ENCODE measurements around the gene PRDX5. TPM values are rescaled to one million over a fixed set of nuclear protein-coding genes. Genes with fewer than 3 reads are reported as not detected.

Gene PRDX5
- total and polyA plus RNA-seq, 3 donors from 2014 or later, result 189 to 287 (median 271) TPM

- 89 to 93% methylated on average over 11 of the region's 11 CpGs for WGBS, 2 donors
- Histone ChIP-seq H3K9me3 (no peaks in the 10 kb centered on the region), H3K4me3 (no peak overlapping the region), H3K36me3 (ENCODE audit: low read depth, missing control alignments) (no peaks in the 10 kb centered on the region), H3K27ac (no peak overlapping the region), H3K27me3 (no peaks in the 10 kb centered on the region), H3K4me1 (peaks cover 10% of the 10 kb centered on the region)
- intact Hi-C loops (cut with DNase I; ENCODE audit: low total_unique reads), result no loop called here
- no peak for DNase-seq
- TF ChIP-seq CTCF (IDR thresholded peaks at IDR 0.05) (no peak), POLR2A (IDR thresholded peaks at IDR 0.05) (no peak)
Measured at GRCh38 chr11:64324692-64325469, 7.0 kb downstream of the PRDX5 start.

GRCh38 chr11:64327375-64327774, 9.5 kb downstream of the PRDX5 start:
- H3K4me1 ChIP-seq, result peaks cover 17% of the 10 kb centered on the region
- DNase-seq, result no peak
- WGBS, 2 donors, result 96% methylated on average over 2 of the region's 2 CpGs
- no peaks in the 10 kb centered on the region for H3K36me3 ChIP-seq (ENCODE audit: low read depth, missing control alignments)
- H3K4me3 ChIP-seq, result no peak overlapping the region
- no peaks in the 10 kb centered on the region for H3K9me3 ChIP-seq
- H3K27me3 ChIP-seq, result no peaks in the 10 kb centered on the region
- no peak overlapping the region for H3K27ac ChIP-seq
- no peak for TF ChIP-seq POLR2A (IDR thresholded peaks at IDR 0.05)
- no peak for TF ChIP-seq CTCF (IDR thresholded peaks at IDR 0.05)
- intact Hi-C loops (cut with DNase I; ENCODE audit: low total_unique reads), result no loop called here

- Histone ChIP-seq H3K9me3 (no peaks in the 10 kb centered on the region), H3K27me3 (no peaks in the 10 kb centered on the region), H3K36me3 (ENCODE audit: low read depth, missing control alignments) (no peaks in the 10 kb centered on the region), H3K27ac (no peak overlapping the region), H3K4me3 (no peak overlapping the region), H3K4me1 (peaks cover 17% of the 10 kb centered on the region)
- no peak for TF ChIP-seq CTCF (IDR thresholded peaks at IDR 0.05)
- no peak for TF ChIP-seq POLR2A (IDR thresholded peaks at IDR 0.05)
- 91 to 95% methylated on average over 3 of the region's 3 CpGs for WGBS, 2 donors
- no peak for DNase-seq
- intact Hi-C loops (cut with DNase I; ENCODE audit: low total_unique reads), result no loop called here
Measured at GRCh38 chr11:64327993-64328392, 10.1 kb downstream of the PRDX5 start.

- no peak for TF ChIP-seq POLR2A (IDR thresholded peaks at IDR 0.05)
- TF ChIP-seq CTCF (IDR thresholded peaks at IDR 0.05), result no peak
- no peaks in the 10 kb centered on the region for H3K27me3 ChIP-seq
- H3K4me1 ChIP-seq, result peaks cover 17% of the 10 kb centered on the region
- no peaks in the 10 kb centered on the region for H3K9me3 ChIP-seq
- 77 to 84% methylated on average over 11 of the region's 11 CpGs for WGBS, 2 donors
- intact Hi-C loops (cut with DNase I; ENCODE audit: low total_unique reads), result no loop called here
- no peaks in the 10 kb centered on the region for H3K36me3 ChIP-seq (ENCODE audit: low read depth, missing control alignments)
- no peak overlapping the region for H3K4me3 ChIP-seq
- H3K27ac ChIP-seq, result no peak overlapping the region
- DNase-seq, result no peak
Measured at GRCh38 chr11:64330888-64331287, 13.0 kb downstream of the PRDX5 start.

Measured in testis (tissue), 3 donors.